ENCODE measurements around the gene P4HB.

Gene P4HB

DNA sequence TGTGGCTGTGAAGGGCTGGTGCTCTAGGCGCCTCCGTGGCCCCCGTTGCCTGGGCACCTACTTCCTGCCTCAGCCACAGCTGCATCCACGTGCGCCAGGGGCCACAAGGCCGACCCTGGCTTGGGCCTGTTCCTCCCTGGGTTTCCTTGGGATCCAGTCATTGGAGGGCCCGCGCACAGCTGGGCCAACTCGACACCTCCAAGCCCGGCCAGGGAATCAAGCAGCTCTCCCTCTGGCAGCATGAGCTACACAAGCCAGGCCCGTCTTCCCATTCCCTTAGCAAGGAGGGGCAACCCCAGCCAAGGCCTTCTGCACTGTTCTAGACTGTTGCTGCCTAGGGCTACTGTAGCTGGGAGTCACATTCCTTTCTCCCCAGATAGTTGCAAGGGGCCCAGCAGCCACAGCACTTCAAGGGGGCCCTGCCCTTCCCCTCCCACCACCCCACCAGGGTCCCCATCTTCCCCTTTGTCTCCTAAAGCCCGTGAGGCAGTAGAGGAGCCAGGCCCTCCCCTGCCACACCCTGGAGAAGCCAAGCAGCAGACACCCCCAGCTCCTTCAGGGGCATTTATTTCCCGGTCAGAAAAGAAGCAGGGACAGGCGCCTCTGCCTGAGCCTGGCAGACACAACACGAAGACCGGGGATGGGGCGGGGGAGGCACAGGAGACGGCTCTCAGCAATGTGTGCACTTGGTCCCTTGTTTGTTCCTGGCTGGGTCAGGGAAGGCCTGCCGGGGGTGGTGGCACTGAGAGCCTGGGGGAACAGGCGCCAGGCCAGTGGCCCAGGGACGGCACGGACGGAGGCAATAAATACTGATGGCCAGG is 7.0 kb upstream of the P4HB start:
- DNase-seq: no peak

DNA sequence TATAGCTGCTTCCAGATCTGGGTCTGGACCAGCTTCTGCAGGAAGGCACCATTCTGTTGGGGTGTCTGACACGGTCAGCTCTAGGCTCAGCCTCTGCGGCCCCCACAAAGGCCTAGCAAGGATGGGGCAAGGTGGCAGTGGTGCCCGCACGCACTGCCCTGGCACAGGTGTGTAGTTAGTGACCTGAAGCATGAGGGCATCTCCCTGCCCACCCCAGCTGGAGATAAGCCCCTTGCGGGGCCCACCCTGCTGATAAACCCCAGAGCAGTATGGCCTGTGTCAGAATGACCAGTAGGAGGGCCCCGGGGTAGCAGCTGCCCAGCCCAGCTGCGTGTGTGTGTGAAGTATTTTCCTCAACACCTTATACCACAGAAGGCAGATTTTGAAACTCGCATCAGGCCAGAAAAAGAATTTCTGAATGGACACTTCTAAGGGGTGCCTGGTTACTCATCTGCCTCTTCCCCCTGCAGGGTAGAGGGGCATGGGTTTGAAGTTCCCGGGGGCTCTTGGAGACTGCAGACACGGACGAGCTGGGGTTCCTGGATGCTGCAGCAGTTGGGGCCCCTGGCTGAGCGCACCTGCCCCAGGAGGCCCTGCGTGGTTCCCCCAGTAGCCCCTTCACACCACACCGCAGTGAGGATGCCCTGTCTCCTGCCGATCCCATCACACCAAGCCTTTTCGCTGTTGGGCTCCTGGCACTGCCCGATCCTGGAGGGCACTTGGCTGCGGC is 6.3 kb upstream of the P4HB start:
- DNase-seq: no peak

DNA sequence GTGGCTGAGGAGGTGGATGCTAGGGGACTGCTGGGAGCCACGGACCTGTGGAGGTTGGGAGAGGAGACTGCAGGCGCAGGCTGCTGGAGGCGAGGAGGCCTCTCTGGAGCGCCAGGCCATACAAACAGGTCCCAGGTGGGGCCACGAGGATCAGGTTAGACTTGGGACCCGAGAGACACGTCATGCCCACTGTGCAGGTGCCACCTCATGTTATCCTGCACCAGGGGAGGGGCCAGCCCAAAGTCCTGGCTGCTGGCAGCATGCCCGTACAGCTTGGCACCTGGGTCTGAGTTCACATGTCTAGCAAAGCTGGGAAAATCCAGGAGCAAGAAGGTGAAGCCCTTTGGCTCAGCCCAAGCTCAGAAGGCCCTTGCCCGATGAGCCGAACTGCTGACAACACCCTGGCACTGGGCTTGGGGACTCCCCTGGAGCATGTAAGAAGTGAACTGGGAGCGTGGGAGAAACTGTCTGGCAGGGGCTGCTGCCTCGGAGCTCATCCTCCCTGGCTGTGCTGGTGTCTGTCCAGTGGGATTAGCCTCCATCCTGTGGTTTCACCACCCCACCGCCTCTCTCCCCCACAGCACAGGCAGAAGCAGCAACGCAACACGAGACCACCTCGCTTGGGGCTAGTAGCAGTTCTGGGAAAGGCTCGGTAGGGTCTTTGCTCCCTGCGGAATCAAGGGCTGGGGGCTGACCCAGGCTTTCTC is 5.6 kb upstream of the P4HB start:
- DNase-seq: no peak

DNA sequence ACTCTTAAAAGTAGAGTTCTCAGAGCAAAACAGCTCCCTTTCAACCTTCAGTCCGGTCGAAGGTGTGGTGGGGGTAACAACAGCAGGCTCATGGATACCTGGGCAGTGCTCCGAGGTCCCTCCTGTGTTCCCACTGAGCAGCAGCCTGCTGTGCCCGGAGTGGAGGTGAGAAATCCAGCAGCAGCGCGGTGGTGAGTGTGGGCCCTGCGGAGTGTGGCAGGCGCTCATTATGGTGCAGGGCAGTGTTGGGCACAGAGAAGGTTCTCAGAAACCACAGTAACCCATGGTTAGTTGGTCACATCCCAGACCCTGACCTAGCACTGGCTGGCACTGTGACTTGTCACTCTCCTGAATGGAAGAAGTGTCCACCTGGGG is 5.0 kb upstream of the P4HB start:
- DNase-seq: no peak

DNA sequence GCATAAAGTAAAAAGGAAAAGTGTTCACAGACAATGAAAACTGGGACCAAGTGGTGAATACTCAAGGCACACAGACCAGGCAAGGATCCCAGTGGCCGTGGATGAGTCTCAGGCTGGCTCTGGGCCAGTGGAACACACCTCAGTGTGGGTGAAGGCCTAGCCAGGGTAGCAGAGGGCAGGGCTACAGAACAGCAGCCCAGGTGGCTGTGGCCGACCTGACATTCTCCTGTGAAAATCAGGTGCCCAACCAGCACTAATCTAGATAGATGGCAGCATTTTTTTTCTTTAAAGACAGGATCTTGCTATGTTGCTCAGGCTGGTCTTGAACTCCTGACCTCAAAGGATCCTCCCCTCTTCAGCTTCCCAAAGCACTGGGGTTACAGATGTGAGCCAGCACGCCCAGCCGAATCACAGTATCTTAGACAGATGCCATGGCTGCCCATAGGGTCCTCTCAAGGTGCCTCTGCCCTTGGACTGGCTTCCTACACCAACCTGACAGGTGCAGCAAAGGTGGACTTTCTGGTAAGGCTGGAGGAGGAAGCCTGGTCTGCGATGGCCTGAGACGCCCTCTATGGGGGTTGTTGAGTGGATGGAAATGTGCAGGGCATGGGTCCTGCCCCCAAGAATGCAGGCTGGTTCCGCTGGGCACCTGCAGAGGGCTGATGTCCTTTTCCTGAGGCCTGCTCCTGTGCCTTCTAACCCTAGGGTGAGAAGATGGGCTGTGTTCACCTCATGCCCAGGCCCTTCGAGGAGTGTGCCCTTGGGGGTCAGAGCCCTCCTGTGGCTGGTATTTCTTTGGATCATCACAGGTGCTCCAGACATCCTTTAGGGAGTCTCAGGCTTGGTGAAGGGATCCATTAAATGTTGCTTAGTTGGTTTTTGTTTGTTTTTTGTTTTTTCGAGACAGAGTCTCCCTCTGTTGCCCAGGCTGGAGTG is 3.8 kb upstream of the P4HB start:
- no peak for DNase-seq

DNA sequence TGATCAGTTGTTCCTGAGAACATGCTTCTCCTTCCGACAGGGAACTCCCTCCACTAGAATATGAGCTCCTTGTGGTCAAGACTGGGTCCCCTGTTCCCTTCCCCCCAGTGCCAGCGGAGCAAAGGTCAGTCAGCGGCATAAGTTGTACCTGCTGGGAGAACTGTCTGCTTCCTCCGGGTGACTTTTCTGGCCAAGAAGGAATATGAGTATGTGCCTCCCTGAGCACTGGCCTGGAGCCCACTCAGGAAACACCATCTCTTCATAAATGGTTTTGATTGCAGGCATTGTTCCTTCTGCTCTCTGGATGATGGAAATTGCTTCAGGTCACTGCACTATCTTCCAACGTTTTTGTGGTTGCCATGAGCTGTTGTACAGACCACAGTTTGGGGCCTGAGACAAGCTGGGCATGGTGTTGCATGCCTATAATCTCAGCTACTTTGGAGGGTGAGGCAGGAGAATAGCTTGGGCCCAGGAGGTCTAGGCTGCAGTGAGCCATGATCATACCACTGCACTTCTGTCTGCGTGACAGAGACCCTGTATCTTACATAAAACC is 2.9 kb upstream of the P4HB start:
- DNase-seq: no peak

DNA sequence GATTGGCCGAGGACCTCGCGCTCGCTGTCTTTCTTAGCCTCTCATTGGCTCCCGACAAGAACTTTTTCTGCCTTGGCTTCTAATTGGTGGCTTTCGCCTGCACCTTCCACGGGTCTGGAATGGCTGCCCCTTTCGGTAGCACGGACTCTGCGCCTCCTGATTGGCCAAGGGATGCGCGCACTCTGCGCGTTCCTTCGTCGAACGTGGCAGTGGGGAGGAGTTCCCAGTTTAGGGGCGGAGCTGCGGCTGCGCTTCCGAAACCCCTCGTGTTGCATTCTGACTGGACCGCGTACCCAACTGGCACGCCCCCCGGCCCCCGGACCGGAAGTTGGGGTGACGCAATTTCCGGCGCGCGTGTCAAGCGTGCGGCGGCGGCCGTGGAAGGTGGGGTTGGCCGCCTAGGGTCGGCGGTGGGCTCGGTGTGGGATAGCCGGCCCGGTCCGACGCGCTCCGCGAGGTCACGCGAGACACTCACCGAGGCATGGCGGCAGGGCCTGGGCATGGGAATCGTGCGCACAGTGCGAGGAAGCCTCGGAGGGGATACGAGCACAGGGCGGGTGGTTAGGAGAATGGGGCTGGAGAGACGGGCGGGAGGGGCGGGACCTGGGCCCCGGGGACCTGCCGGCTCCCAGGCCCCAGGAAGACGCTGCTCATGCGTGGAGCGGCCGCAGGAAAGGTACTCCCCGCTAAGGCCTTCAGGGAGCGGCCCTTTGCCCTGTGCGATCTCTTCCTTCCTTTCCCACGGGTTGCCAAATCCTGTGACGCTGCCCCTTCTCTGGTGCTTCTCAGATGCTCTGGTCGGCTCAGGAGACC is 627 bp upstream of the P4HB start:
- DNase-seq: peak; percentile 99 to 100 (median 99)

DNA sequence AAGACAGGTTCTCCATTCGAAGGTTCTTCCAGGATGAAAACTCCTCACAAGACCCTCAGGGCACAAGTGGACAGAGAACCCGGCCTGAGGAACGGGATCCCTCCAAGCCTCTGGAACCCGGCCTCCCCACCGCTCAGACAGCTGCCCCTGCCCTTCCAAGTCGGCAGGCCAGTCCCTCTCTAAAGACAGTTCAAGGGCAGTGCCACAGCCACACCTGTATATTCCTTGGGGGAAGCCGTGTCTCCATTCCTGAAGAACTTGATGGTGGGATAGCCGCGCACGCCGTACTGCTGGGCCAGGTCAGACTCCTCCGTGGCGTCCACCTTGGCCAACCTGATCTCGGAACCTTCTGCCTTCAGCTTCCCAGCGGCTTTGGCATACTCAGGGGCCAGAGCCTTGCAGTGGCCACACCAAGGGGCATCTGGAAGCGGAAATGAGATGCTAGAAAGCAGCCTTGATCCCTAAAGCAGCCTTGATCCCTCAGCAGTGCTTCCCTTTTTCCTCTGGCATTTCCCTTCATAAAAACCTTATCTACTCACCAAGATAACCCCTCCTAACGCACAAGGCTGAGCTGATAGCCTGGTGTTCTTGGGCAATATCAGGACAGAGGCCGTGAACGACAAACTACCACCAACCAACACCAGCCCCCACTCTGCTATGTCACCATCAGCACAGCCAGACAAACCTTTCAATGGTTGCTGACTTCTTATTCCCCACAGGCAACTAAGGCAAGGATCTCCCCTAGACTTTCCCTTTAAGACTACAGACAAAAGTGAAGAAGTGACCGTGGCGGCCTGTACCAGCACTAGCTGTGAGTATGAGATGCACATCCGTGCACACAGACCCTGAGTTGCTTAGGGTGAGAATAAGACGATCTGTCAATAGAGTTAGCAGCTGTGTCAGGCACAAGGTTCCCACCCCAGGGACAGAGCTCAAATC is 1.1 kb downstream of the P4HB start:
- DNase-seq: no peak

DNA sequence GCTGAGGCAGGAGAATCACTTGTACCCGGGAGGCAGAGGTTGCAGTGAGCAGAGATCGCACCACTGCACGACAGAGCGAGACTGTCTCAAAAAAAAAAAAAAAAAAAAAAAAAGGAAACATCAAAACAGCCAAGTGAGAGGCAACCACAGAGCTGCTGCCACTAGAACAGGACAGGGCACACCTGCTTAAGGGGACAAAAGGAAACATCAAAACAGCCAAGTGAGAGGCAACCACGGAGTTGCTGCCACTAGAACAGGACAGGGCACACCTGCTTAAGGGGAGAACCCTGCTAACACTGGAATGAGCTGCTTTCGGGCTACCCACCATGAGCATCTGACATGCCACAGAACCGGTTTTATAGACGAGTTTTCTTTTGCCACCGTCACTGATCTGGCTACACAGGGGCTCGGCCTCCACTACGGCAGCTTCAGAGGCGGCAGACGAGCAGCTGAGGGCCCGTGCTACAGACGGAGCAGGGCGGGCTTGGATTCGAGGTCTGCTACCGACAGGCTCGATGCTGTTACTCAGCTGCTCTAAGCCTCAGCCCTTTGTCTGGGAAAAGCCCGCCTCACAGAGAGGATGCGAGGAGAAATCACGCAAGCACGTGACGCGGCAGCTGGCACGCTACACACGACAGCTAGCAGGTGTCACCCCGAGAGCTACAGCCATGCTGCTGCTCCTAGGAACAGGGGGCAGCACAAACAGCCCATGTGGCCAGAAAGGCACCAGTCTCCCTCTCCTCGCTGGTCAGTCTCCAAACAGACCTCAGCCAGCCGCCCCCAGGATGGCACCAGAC is 2.0 kb downstream of the P4HB start:
- no peak for DNase-seq

DNA sequence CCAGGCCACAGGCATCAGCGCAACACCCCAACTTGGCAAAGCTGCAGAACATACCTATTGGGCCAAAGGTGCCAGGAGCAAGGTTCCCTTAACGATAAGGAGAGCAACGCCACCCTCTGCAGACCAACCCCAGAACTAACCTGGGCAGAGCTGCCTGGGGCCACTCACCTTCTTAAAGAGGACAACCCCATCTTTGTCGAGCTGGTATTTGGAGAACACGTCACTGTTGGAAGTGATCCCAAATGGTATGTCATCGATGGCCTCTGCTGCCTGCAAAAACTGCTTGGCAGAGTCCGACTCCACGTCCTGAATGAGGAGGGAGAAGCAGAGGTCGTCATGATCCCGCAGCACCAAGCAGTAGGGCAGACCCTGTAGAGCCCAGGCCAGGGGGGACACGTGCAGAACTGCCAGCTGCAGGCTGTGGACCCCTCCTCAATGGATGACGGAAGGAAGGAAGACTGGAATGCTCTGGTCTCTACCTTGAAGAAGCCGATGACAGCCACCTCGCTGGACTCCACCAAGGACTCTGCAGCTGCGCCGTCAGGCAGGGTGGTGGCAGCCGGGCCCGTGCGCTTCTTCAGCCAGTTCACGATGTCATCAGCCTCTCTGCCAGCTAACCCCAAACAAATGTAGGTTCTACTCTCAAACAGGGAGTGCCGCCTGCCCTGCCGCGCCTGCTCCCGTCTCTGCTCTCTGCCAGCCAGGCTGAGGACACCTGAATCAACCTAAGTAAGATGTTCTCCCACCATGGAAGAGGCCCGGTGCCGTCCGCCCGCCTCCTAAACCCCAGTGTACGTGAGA is 5.2 kb downstream of the P4HB start:
- peak in 1 of 3 experiments; percentile 15 for DNase-seq

DNA sequence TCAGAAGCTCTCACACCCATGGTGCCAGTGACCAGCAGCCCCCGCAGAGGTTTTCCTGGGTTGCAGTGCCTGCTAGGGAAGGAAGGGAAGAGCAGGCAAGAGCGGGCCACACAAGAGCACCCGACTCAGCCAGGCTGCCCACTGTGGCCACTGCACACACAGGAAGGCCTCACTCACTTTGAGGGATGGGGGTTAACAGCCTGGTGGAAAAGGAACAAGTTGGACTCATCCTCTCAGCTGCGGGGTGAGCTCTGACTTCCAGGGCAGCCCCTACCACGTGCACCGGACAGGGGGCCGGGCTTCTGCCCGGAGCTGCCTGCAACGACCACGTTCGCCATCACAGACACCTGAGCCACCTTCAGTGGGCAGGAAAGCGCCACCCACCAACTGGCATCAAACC is 8.1 kb downstream of the P4HB start:
- DNase-seq: no peak

DNA sequence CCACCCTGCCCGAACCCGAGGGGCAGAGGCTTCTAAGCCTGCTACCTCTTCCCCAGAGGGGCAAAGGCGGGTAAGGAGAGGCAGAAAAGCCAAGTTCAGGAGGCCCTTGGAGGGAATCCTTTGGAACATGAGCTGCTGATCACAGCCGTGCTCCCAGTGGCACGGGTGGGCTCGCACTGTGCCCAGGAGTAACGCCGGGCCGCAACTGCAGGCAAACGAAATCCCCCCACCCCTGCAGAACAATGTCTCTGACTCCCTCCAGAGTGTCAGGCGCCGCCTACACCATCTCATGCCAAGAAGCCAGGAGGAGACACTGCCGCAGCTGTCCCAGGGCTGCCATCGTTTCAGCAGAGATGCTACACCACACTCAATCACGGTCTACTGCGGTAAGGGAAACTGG is 8.9 kb downstream of the P4HB start:
- no peak for DNase-seq

DNA sequence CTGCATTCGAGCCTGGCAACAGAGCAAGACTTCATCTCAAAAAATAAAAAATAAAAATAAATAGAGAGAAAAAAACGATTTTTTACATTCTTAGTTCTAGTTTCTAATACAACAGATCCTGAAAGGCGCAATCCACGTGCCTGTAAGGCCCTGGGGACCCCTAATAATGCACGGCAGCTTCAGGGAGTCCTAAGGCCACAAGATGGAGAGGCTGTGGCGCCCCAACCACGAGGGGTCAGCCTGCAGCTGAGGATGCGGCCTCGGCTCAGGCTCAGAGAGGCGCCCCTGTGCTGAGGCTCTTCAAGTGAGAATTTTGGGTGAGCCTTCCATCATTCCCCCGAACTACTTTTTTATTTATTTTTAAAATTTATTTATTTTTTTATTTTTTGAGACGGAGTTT is 10.9 kb downstream of the P4HB start:
- no peak for DNase-seq

DNA sequence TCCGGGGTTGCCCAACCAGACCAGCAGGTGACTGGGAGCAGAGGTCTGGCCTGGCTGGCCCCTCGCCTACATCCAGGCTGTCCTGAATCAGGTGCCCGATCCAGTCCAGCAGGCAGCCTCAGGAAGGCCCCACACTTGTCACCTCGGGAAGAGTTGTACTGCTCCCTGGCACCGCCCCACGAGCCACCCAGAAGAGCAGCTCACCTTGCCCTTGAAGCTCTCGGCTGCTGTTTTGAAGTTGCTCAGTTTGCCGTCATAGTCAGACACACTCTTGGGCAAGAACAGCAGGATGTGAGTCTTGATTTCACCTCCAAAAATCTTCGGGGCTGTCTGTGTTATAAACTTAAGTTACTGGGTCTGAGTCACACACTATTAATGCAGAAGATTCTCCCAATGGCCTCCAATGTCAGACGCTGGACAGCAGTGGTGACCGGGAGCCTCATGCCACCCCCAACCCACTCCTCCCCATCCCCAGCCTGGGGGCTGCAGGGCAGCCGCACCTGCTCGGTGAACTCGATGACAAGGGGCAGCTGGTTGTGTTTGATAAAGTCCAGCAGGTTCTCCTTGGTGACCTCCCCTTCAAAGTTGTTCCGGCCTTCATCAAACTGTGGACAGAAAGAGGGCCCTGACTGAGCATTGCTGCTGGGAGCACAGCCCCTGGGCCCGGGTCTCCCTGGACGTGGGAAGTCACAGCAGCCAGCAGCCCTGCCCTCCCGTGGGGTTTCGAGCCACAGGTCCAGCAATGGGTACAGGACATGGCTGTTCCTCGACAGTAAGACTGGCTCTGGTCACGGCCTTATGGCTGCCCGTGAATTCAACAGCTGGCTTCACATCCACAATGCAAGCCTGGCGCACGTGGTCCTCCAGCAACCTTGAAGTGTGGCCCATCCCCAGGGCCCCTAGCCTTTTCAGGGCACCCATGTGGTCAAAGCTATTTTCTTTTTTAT is 13.3 kb downstream of the P4HB start:
- DNase-seq: no peak

DNA sequence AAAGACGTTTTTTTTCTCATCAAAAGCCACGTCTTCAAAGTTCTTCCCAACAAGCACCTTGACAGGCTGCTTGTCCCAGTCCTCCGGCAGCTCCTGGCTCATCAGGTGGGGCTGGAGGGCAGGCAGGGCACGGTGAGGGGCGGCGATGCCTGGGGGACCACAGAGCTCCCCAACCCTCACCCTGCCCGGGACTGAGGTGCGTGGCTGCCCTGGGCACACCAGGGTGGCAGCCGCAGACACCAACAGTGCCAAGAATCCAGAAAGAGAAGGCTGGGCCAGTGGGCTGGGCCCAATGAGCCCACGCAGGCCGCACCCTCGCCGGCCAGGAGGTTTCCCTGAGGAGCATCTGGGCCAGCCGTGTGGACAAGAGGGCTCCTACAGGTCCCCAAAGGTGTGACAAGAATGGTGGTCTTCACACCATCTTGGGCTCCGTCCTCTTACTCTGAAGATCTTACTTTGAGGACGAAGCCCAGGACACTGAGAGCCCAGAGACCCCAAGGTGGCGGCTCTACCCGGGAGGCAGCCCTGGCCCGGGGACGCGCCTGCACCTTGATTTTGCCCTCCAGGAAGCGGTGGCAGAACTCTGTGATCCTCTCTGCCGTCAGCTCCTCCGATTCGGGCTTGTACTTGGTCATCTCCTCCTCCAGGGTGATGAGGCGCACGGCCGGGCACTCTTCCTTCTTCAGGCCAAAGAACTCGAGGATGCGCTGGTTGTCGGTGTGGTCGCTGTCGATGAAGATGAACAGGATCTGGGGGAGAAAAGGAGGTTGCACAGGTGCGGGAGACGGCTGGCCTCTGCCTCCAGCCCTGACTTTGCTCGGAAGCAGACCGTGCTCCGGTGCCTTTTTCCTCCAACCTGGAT is 14.2 kb downstream of the P4HB start:
- DNase-seq: no peak

DNA sequence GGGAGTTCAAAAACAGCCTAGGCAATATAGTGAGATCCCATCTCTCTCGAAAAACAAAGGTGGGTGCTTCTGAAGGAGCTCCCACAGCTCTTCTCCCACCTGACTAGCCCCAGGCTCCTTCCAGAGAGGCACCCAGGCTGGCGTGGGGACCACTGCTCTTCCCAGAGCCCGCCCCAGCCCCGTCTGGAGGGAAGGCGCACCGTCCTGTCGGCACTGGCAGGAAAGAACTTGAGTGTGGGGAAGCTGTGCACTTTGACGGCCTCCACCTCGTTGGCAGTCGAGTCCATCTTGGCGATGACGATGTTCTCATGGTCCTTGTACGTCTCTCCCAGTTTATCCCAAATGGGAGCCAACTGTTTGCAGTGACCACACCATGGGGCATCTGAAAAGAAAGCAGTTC is 15.0 kb downstream of the P4HB start:
- DNase-seq: no peak

Measured in NCI-H1417 (cell line).